Pancreas (tissue), 10 donors: Measurements from ENCODE around the gene ADCYAP1R1. TPM values are rescaled to one million over a fixed set of nuclear protein-coding genes. Genes with fewer than 3 reads are reported as not detected.
A peak's percentile ranks its signal among the peaks of the same experiment; 100 is the strongest.
"Not testable (repeated sequence)": the region's sequence is repeated elsewhere in the genome, so short reads cannot be mapped to it uniquely, and the experiment has no call there.

Experiments
- ATAC-seq, 4 donors: fragments of 200-7000 bp; cut with Tn5 transposase; one replicate each; pipeline versions ENCODE4 v1.8.0 to v1.9.1; 2020; ENCODE audit warnings: mild to moderate bottlenecking in 4 of 4, moderate library complexity in 4 of 4
- DNase-seq, 6 donors: peaks; one replicate each; pipeline ENCODE4 v3.0.0-alpha.2; 2020
- FAIRE-seq: peaks from 2 replicates; lab custom pipeline; 2012; peaks lifted over from hg19 to GRCh38; lab: Jason Lieb, UNC
- H3K27ac ChIP-seq, 4 donors: fragments of 200-600 bp; sonication (generic); 1 replicate in 3 of 4; 2 replicates in 1 of 4; pipeline versions ENCODE4 v1.5.0 to v1.8.0; 2020
- H3K27me3 ChIP-seq, 4 donors: fragments of 200-600 bp; one replicate each; pipeline ENCODE4 v1.8.0; 2021
- H3K36me3 ChIP-seq, 3 donors: fragments of 200-600 bp; sonication (generic) in 1 of 3; one replicate each; pipeline versions ENCODE4 v1.5.0 to v1.8.0; 2020 to 2021
- H3K4me1 ChIP-seq, 3 donors: fragments of 200-600 bp; one replicate each; pipeline ENCODE4 v1.8.0; 2021
- H3K4me3 ChIP-seq, 4 donors: fragments of 200-600 bp; sonication (generic) in 2 of 4; one replicate each; pipeline versions ENCODE4 v1.5.0 to v1.8.0; 2020 to 2021
- H3K9me3 ChIP-seq, 4 donors: fragments of 200-600 bp; one replicate each; pipeline ENCODE4 v1.8.0; 2021
- WGBS, 2 donors: extraction: QIAGEN DNeasy Blood & Tissue Kit; methylation state at CpG; one replicate each; pipeline ENCODE4 v1.1.7; 2013; 5-methylcytosine and 5-hydroxymethylcytosine counted together
- intact Hi-C, 3 donors: fragments of 100-400 bp; cut with DNase I; formaldehyde crosslinking; loops; one replicate each; pipeline versions ENCODE4 v1.11.1 to v1.14.2; 2022
- polyA plus RNA-seq, 2 donors: library from polyadenylated mRNA; stranded (reverse); fragments of 200-250 nt; gene quantifications; one replicate each; pipeline ENCODE4 v1.2.3, GENCODE V29; 2013
- total RNA-seq, 6 donors: library from RNA; stranded (reverse); fragmentation: NEBNext Ultra II Directional in 4 of 6; extraction: Animal tissue kit (Norgen Biotek cat#: 25700) in 4 of 6; gene quantifications; one replicate each; pipeline versions ENCODE4 v1.2.1 to v1.2.4, GENCODE V29; 2021 to 2023
- TF ChIP-seq, protein P1 (sequence below), 4 donors: fragments of 200-600 bp; sonication (generic) in 3 of 4; IDR thresholded peaks; one replicate each; pipeline versions ENCODE4 v1.5.0 to v1.8.0; 2021; ENCODE audit warnings: antibody characterized with exemption in 4 of 4
- donor health status: healthy with polysubstance abuse.
- donor health status: DM: no; HTN: no; CAD: no; lungs with moderate emphysema.
- donor health status: DM: no; HTN: no; CAD: no.
- donor health status: control.
- donor health status: control.
- donor health status: Bipolar disorder and iron deficiency.
- donor health status: DM: yes; HTN: yes; CAD: no.
- donor health status: DM: no; HTN: no; CAD: no.
- donor health status: DM: no; HTN: no; CAD: no.
- donor health status: DM: yes; HTN: yes; CAD: no.

The ADCYAP1R1 gene
- total and polyA plus RNA-seq, 8 donors = 0.27 to 2.7 (median 0.55) TPM

DNA sequence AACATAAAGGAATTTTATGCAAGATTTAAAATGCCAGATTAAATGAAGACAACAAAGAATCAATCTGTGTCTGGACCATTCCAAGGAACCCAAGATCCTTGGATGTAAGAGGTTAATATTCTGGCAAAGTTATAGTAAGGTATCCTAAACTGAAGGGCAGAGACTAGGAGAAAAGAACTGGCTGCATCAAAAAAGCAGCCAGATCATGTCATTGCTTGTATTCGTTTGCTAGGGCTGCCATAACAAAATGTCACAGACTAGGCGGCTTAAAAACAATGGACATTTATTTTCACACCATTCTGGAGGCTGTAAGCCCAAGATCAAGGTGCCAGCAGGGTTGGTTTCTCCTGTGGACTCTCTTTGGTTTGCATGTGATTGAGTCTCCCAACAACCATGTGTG is 99.7 kb downstream of the ADCYAP1R1 start:
- TF ChIP-seq, protein P1, sequence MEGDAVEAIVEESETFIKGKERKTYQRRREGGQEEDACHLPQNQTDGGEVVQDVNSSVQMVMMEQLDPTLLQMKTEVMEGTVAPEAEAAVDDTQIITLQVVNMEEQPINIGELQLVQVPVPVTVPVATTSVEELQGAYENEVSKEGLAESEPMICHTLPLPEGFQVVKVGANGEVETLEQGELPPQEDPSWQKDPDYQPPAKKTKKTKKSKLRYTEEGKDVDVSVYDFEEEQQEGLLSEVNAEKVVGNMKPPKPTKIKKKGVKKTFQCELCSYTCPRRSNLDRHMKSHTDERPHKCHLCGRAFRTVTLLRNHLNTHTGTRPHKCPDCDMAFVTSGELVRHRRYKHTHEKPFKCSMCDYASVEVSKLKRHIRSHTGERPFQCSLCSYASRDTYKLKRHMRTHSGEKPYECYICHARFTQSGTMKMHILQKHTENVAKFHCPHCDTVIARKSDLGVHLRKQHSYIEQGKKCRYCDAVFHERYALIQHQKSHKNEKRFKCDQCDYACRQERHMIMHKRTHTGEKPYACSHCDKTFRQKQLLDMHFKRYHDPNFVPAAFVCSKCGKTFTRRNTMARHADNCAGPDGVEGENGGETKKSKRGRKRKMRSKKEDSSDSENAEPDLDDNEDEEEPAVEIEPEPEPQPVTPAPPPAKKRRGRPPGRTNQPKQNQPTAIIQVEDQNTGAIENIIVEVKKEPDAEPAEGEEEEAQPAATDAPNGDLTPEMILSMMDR (IDR thresholded peaks at IDR 0.05) = no peak
- intact Hi-C loops = no loop called here
- Histone ChIP-seq H3K27ac (no peak overlapping the region), H3K27me3 (no peaks in the 10 kb centered on the region), H3K36me3 (no peaks in the 10 kb centered on the region), H3K9me3 (no peaks in the 10 kb centered on the region), H3K4me3 (no peak overlapping the region), H3K4me1 (no peaks in the 10 kb centered on the region)
- ATAC-seq (no peak), DNase-seq (no peak), FAIRE-seq (no peak)
- 48 to 59% methylated on average over 2 of the region's 2 CpGs for WGBS, 2 donors

DNA sequence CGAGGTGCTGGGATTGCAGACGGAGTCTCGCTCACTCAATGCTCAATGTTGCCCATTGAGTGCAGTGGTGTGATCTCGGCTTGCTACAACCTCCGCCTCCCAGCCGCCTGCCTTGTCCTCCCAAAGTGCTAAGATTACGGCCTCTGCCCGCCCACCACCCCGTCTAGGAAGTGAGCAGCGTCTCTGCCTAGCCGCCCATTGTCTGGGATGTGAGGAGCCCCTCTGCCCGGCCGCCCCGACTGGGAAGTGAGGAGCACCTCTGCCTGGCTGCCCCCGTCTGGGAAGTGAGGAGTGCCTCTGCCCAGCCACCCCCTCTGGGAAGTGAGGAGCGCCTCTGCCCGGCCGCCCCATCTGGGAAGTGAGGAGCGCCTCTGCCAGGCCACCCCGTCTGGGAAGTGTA is 101.2 kb downstream of the ADCYAP1R1 start:
- H3K4me1 ChIP-seq = not testable (repeated sequence)

DNA sequence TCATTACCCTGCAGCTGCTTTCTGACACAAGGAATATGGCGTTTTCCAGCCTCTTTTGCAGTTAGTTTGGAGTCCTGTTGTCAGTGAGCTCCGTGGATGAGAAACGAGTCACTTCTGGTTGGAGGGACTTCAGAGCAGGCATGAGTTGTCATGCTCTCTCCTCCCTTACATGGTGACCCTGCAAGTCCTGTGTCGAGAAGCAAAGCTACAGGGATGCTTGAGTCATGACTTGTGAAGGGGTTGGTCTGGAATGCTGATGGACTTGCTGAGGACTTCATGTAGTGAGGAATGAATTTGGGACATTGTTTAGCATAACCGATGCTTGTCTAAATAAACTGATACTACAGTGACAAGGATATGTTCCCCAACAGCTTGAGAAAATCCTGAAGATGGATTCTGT is 108.8 kb downstream of the ADCYAP1R1 start:
- Histone ChIP-seq H3K36me3 (no peaks in the 10 kb centered on the region), H3K27ac (no peak overlapping the region), H3K9me3 (peaks cover 0 to 4% (median 0%) of the 10 kb centered on the region in 4 donors), H3K27me3 (no peaks in the 10 kb centered on the region), H3K4me1 (no peaks in the 10 kb centered on the region), H3K4me3 (no peak overlapping the region)
- DNase-seq (no peak), ATAC-seq (no peak), FAIRE-seq (no peak)
- 52 to 54% methylated on average over 5 of the region's 5 CpGs for WGBS, 2 donors
- TF ChIP-seq, protein P1 (IDR thresholded peaks at IDR 0.05) = no peak
- intact Hi-C loops = no loop called here

More for the DNA sequence above, 101.2 kb downstream of the ADCYAP1R1 start:
- H3K9me3 ChIP-seq, H3K27ac ChIP-seq, H3K27me3 ChIP-seq, H3K36me3 ChIP-seq, H3K4me3 ChIP-seq, intact Hi-C loops, ATAC-seq, FAIRE-seq: not testable (repeated sequence)
- WGBS, 2 donors = 79 to 87% methylated on average over 17 to 19 of the region's 20 CpGs
- peak in 1 of 6 donors; percentile 49 for DNase-seq

Other genes starting within 250 kb of the ADCYAP1R1 start
- 100 to 1,000 TPM; 146 to 273 (median 196) TPM for gene AQP1, start 140.5 kb upstream of the ADCYAP1R1 start, total RNA-seq
- gene AQP1, start 140.5 kb upstream of the ADCYAP1R1 start, polyA plus RNA-seq = 100 to 1,000 TPM; 301 to 450 TPM
- under 1 TPM in 1 of 6 donors, not detected in 5; 0.55 TPM for gene GHRHR, start 88.4 kb upstream of the ADCYAP1R1 start, total RNA-seq
- under 1 TPM; 0.34 to 0.47 TPM for gene GHRHR, start 88.4 kb upstream of the ADCYAP1R1 start, polyA plus RNA-seq